ENCODE measurements around the gene GARIN5B.

Gene GARIN5B

GRCh38 chr19:55370305-55370988 lies 7.4 kb upstream of the GARIN5B start, which contains the start of gene IL11:
TSS of gene IL11 (minus strand) at chr19:55370463. CDS start at chr19:55370310, 153 bp downstream.
- Histone ChIP-seq H3K4me2 (ENCODE audit: low read depth, low read length) (peak within 1 kb of the TSS; percentile 39; the same call in 1 of the 2 replicates), H3K27ac (ENCODE audit: low read length) (no peak within 1 kb of the TSS), H3K9ac (ENCODE audit: low read length) (no peak within 1 kb of the TSS), H3K9me3 (replicated peaks; ENCODE audit: insufficient read depth, low read length) (no peaks in the 10 kb centered on the region), H3F3A (ENCODE audit: insufficient read depth, low read length) (no peaks in the 10 kb centered on the region; the same call in 1 of the 2 replicates), H2AFZ (ENCODE audit: low read length) (no peak within 1 kb of the TSS), H3K79me2 (ENCODE audit: low read length) (no peaks in the 10 kb centered on the region), H3K4me3 (ENCODE audit: low read length) (no peak within 1 kb of the TSS), H4K20me1 (ENCODE audit: insufficient read depth, low read length) (no peaks in the 10 kb centered on the region), H3K4me1 (ENCODE audit: low read length) (no peaks in the 10 kb centered on the region; the same call in 1 of the 2 replicates), H3K36me3 (replicated peaks; ENCODE audit: insufficient read depth, low read length) (no peaks in the 10 kb centered on the region), H3K9me2 (replicated peaks; ENCODE audit: insufficient read depth, low read length) (no peaks in the 10 kb centered on the region), H3K27me3 (replicated peaks; ENCODE audit: insufficient read depth, low read length) (peaks cover 73% of the 10 kb centered on the region)
- DNase-seq, result no peak
- TF ChIP-seq EZH2phosphoT487 (IDR thresholded peaks at IDR 0.05; ENCODE audit: low read length) (no peak), EZH2 (optimal IDR thresholded peaks at IDR 0.05; ENCODE audit: low read depth, low read length) (no peak), CTCF (IDR thresholded peaks at IDR 0.05; ENCODE audit: low read length) (no peak)

- Histone ChIP-seq H3K27ac (ENCODE audit: low read length) (no peak overlapping the region), H3K36me3 (replicated peaks; ENCODE audit: insufficient read depth, low read length) (no peaks in the 10 kb centered on the region), H3K9me2 (replicated peaks; ENCODE audit: insufficient read depth, low read length) (no peaks in the 10 kb centered on the region), H3K9ac (ENCODE audit: low read length) (no peak overlapping the region), H3F3A (ENCODE audit: insufficient read depth, low read length) (no peaks in the 10 kb centered on the region), H3K4me2 (ENCODE audit: low read depth, low read length) (peak overlapping the region; percentile 34; the same call in 1 of the 2 replicates), H3K4me1 (ENCODE audit: low read length) (no peaks in the 10 kb centered on the region), H3K9me3 (replicated peaks; ENCODE audit: insufficient read depth, low read length) (no peaks in the 10 kb centered on the region), H3K4me3 (ENCODE audit: low read length) (no peak overlapping the region), H4K20me1 (ENCODE audit: insufficient read depth, low read length) (no peaks in the 10 kb centered on the region), H3K79me2 (ENCODE audit: low read length) (no peaks in the 10 kb centered on the region), H3K27me3 (replicated peaks; ENCODE audit: insufficient read depth, low read length) (peaks cover 76% of the 10 kb centered on the region), H2AFZ (ENCODE audit: low read length) (no peak overlapping the region)
- DNase-seq, result no peak
- no peak for TF ChIP-seq CTCF (IDR thresholded peaks at IDR 0.05; ENCODE audit: low read length)
- peak; percentile 98 for TF ChIP-seq EZH2 (optimal IDR thresholded peaks at IDR 0.05; ENCODE audit: low read depth, low read length)
- peak; percentile 86 for TF ChIP-seq EZH2phosphoT487 (IDR thresholded peaks at IDR 0.05; ENCODE audit: low read length)
These were observed 6.7 kb upstream of the GARIN5B start for GRCh38 chr19:55369653-55370304.

- peaks cover 84% of the 10 kb centered on the region for H3K27me3 ChIP-seq (replicated peaks; ENCODE audit: insufficient read depth, low read length)
- no peak overlapping the region for H3K27ac ChIP-seq (ENCODE audit: low read length)
- no peaks in the 10 kb centered on the region for H3K4me1 ChIP-seq (ENCODE audit: low read length)
- no peak for DNase-seq
- H3K4me2 ChIP-seq (ENCODE audit: low read depth, low read length), result peak overlapping the region; percentile 39; the same call in 1 of the 2 replicates
- no peaks in the 10 kb centered on the region for H3K9me2 ChIP-seq (replicated peaks; ENCODE audit: insufficient read depth, low read length)
- no peaks in the 10 kb centered on the region for H3K36me3 ChIP-seq (replicated peaks; ENCODE audit: insufficient read depth, low read length)
- H2AFZ ChIP-seq (ENCODE audit: low read length), result no peak overlapping the region
- H3K9ac ChIP-seq (ENCODE audit: low read length), result no peak overlapping the region
- H3K4me3 ChIP-seq (ENCODE audit: low read length), result no peak overlapping the region
- H3K79me2 ChIP-seq (ENCODE audit: low read length), result no peaks in the 10 kb centered on the region
- no peaks in the 10 kb centered on the region for H3F3A ChIP-seq (ENCODE audit: insufficient read depth, low read length)
- H3K9me3 ChIP-seq (replicated peaks; ENCODE audit: insufficient read depth, low read length), result no peaks in the 10 kb centered on the region
- no peaks in the 10 kb centered on the region for H4K20me1 ChIP-seq (ENCODE audit: insufficient read depth, low read length)
- TF ChIP-seq EZH2phosphoT487 (IDR thresholded peaks at IDR 0.05; ENCODE audit: low read length) (no peak), EZH2 (optimal IDR thresholded peaks at IDR 0.05; ENCODE audit: low read depth, low read length) (peak; percentile 85)
These were observed 5.9 kb upstream of the GARIN5B start for GRCh38 chr19:55368701-55369563.
